ENCODE results near the gene ITGAE. TPM values are rescaled to one million over a fixed set of nuclear protein-coding genes. Genes with fewer than 3 reads are reported as not detected.

ITGAE gene
- total and polyA plus RNA-seq, 2 experiments from 2014 or later: 23.3 to 80.3 TPM

- H3K4me3 ChIP-seq: no peak overlapping the region
- no peak overlapping the region for H3K4me2 ChIP-seq (ENCODE audit: unreplicated experiment)
- H3K36me3 ChIP-seq (ENCODE audit: low read depth): no peaks in the 10 kb centered on the region
- H3K4me1 ChIP-seq (ENCODE audit: insufficient read depth): peaks cover 27% of the 10 kb centered on the region
- H3K9me3 ChIP-seq (ENCODE audit: low read depth): no peaks in the 10 kb centered on the region
- H3K79me2 ChIP-seq (ENCODE audit: insufficient read depth): no peaks in the 10 kb centered on the region
- no peaks in the 10 kb centered on the region for H3K9me2 ChIP-seq (ENCODE audit: insufficient read depth)
- H4K20me1 ChIP-seq (ENCODE audit: insufficient read depth): no peaks in the 10 kb centered on the region
- H3K9ac ChIP-seq: no peak overlapping the region
- DNase-seq: peak; percentile 9
- no peak overlapping the region for H3K27ac ChIP-seq
- H3F3A ChIP-seq (ENCODE audit: insufficient read depth): peaks cover 21% of the 10 kb centered on the region
- 81 to 84% methylated on average over 14 to 15 of the region's 15 CpGs for WGBS, 2 experiments (ENCODE audit: low coverage in 1 of 2, low lambda C conversion rate in 2 of 2, missing lambda C conversion rate in 2 of 2)
- TF ChIP-seq EZH2 (IDR thresholded peaks at IDR 0.05; ENCODE audit: insufficient read depth, poor library complexity, severe bottlenecking) (no peak), EZH2phosphoT487 (IDR thresholded peaks at IDR 0.05; ENCODE audit: insufficient read depth, low read depth) (no peak)
- in situ Hi-C loops (cut with MboI): no loop called here
- H2AFZ ChIP-seq: no peak overlapping the region
- H3K27me3 ChIP-seq (replicated peaks; ENCODE audit: insufficient read depth): no peaks in the 10 kb centered on the region
Observed at GRCh38 chr17:3798273-3799180, 2.5 kb downstream of the ITGAE start.

- peaks cover 9% of the 10 kb centered on the region for H3K4me1 ChIP-seq (ENCODE audit: insufficient read depth)
- in situ Hi-C loops (cut with MboI): no loop called here
- no peak overlapping the region for H2AFZ ChIP-seq
- H3K9ac ChIP-seq: no peak overlapping the region
- H3K27ac ChIP-seq: no peak overlapping the region
- no peaks in the 10 kb centered on the region for H3K79me2 ChIP-seq (ENCODE audit: insufficient read depth)
- H3K27me3 ChIP-seq (replicated peaks; ENCODE audit: insufficient read depth): no peaks in the 10 kb centered on the region
- 86 to 89% methylated on average over 9 of the region's 9 CpGs for WGBS, 2 experiments (ENCODE audit: low coverage in 1 of 2, low lambda C conversion rate in 2 of 2, missing lambda C conversion rate in 2 of 2)
- TF ChIP-seq EZH2 (IDR thresholded peaks at IDR 0.05; ENCODE audit: insufficient read depth, poor library complexity, severe bottlenecking) (no peak), EZH2phosphoT487 (IDR thresholded peaks at IDR 0.05; ENCODE audit: insufficient read depth, low read depth) (no peak)
- no peaks in the 10 kb centered on the region for H3K9me2 ChIP-seq (ENCODE audit: insufficient read depth)
- no peak overlapping the region for H3K4me3 ChIP-seq
- H3F3A ChIP-seq (ENCODE audit: insufficient read depth): peaks cover 13% of the 10 kb centered on the region
- no peaks in the 10 kb centered on the region for H3K36me3 ChIP-seq (ENCODE audit: low read depth)
- H3K9me3 ChIP-seq (ENCODE audit: low read depth): no peaks in the 10 kb centered on the region
- no peak for DNase-seq
- no peaks in the 10 kb centered on the region for H4K20me1 ChIP-seq (ENCODE audit: insufficient read depth)
- H3K4me2 ChIP-seq (ENCODE audit: unreplicated experiment): no peak overlapping the region
Observed at GRCh38 chr17:3796822-3797170, 4.2 kb downstream of the ITGAE start.

- Histone ChIP-seq H3K4me1 (ENCODE audit: insufficient read depth) (peaks cover 10% of the 10 kb centered on the region), H3K27ac (no peak overlapping the region), H3K9me3 (ENCODE audit: low read depth) (no peaks in the 10 kb centered on the region), H3K4me2 (ENCODE audit: unreplicated experiment) (no peak overlapping the region), H2AFZ (no peak overlapping the region), H3K27me3 (replicated peaks; ENCODE audit: insufficient read depth) (no peaks in the 10 kb centered on the region), H3K79me2 (ENCODE audit: insufficient read depth) (no peaks in the 10 kb centered on the region), H3K4me3 (no peak overlapping the region), H3F3A (ENCODE audit: insufficient read depth) (peaks cover 14% of the 10 kb centered on the region), H3K36me3 (ENCODE audit: low read depth) (no peaks in the 10 kb centered on the region), H3K9ac (no peak overlapping the region), H4K20me1 (ENCODE audit: insufficient read depth) (no peaks in the 10 kb centered on the region), H3K9me2 (ENCODE audit: insufficient read depth) (no peaks in the 10 kb centered on the region)
- TF ChIP-seq EZH2 (IDR thresholded peaks at IDR 0.05; ENCODE audit: insufficient read depth, poor library complexity, severe bottlenecking): no peak
- TF ChIP-seq EZH2phosphoT487 (IDR thresholded peaks at IDR 0.05; ENCODE audit: insufficient read depth, low read depth): no peak
- in situ Hi-C loops (cut with MboI): no loop called here
- 85 to 91% methylated on average over 11 to 17 of the region's 17 CpGs for WGBS, 2 experiments (ENCODE audit: low coverage in 1 of 2, low lambda C conversion rate in 2 of 2, missing lambda C conversion rate in 2 of 2)
- no peak for DNase-seq
Observed at GRCh38 chr17:3796110-3796821, 4.7 kb downstream of the ITGAE start.

- Histone ChIP-seq H3K9ac (no peak overlapping the region), H3K4me2 (ENCODE audit: unreplicated experiment) (no peak overlapping the region), H3F3A (ENCODE audit: insufficient read depth) (peaks cover 21% of the 10 kb centered on the region), H3K9me2 (ENCODE audit: insufficient read depth) (no peaks in the 10 kb centered on the region), H3K4me3 (no peak overlapping the region), H3K27ac (no peak overlapping the region), H3K36me3 (ENCODE audit: low read depth) (no peaks in the 10 kb centered on the region), H2AFZ (no peak overlapping the region), H4K20me1 (ENCODE audit: insufficient read depth) (no peaks in the 10 kb centered on the region), H3K79me2 (ENCODE audit: insufficient read depth) (no peaks in the 10 kb centered on the region), H3K9me3 (ENCODE audit: low read depth) (no peaks in the 10 kb centered on the region), H3K4me1 (ENCODE audit: insufficient read depth) (peaks cover 12% of the 10 kb centered on the region), H3K27me3 (replicated peaks; ENCODE audit: insufficient read depth) (no peaks in the 10 kb centered on the region)
- WGBS, 2 experiments (ENCODE audit: low coverage in 1 of 2, low lambda C conversion rate in 2 of 2, missing lambda C conversion rate in 2 of 2): 86 to 90% methylated on average over 24 to 31 of the region's 31 CpGs
- in situ Hi-C loops (cut with MboI): no loop called here
- DNase-seq: no peak
- TF ChIP-seq EZH2phosphoT487 (IDR thresholded peaks at IDR 0.05; ENCODE audit: insufficient read depth, low read depth): no peak
- no peak for TF ChIP-seq EZH2 (IDR thresholded peaks at IDR 0.05; ENCODE audit: insufficient read depth, poor library complexity, severe bottlenecking)
Observed at GRCh38 chr17:3795390-3796102, 5.4 kb downstream of the ITGAE start.
